Activated CD8-positive, alpha-beta memory T cell treated with anti-CD3 and anti-CD28 coated beads, Interleukin-2, amount 10 ng/mL, durations not matched to agents 7 days and 5 days (primary cell): Measurements from ENCODE around the gene HSD11B1. TPM values are rescaled to one million over a fixed set of nuclear protein-coding genes. Genes with fewer than 3 reads are reported as not detected.

Source experiments
- ATAC-seq: fragments of 150-1000 bp; cut with Tn5 transposase; one replicate; pipeline ENCODE4 v1.10.0; 2021; ENCODE audit warnings: moderate library complexity
- CTCF ChIA-PET: fragments of 350-600 bp; sonication (Branson Sonifier 250); formaldehyde crosslinking; loops from one replicate; lab custom pipeline; 2021; ENCODE audit warnings: antibody characterized with exemption; lab: Charles Lee
- DNase-seq: peaks from one replicate; pipeline ENCODE4 v3.0.0-alpha.2; 2020
- H3K27ac Mint-ChIP-seq: one replicate; pipeline ENCODE4 v1.8.0; 2021; ENCODE audit warnings: mild to moderate bottlenecking, mixed read lengths
- H3K27me3 Mint-ChIP-seq: one replicate; pipeline ENCODE4 v1.8.0; 2021; ENCODE audit warnings: mixed read lengths
- H3K36me3 Mint-ChIP-seq: one replicate; pipeline ENCODE4 v1.8.0; 2021; ENCODE audit warnings: mild to moderate bottlenecking, mixed read lengths
- H3K4me1 Mint-ChIP-seq: one replicate; pipeline ENCODE4 v1.8.0; 2021; ENCODE audit warnings: mixed read lengths
- H3K4me3 Mint-ChIP-seq: one replicate; pipeline ENCODE4 v1.8.0; 2021; ENCODE audit warnings: mild to moderate bottlenecking, moderate library complexity, mixed read lengths
- H3K9me3 Mint-ChIP-seq: one replicate; pipeline ENCODE4 v1.8.0; 2022; ENCODE audit warnings: low read depth, mixed read lengths
- total RNA-seq, 2 experiments: library from RNA; stranded (reverse); gene quantifications; one replicate each; pipeline ENCODE4 v1.2.3, GENCODE V29; 2021

Gene HSD11B1
- total RNA-seq, 2 experiments from 2014 or later = 0.91 TPM; not detected in 1

DNA sequence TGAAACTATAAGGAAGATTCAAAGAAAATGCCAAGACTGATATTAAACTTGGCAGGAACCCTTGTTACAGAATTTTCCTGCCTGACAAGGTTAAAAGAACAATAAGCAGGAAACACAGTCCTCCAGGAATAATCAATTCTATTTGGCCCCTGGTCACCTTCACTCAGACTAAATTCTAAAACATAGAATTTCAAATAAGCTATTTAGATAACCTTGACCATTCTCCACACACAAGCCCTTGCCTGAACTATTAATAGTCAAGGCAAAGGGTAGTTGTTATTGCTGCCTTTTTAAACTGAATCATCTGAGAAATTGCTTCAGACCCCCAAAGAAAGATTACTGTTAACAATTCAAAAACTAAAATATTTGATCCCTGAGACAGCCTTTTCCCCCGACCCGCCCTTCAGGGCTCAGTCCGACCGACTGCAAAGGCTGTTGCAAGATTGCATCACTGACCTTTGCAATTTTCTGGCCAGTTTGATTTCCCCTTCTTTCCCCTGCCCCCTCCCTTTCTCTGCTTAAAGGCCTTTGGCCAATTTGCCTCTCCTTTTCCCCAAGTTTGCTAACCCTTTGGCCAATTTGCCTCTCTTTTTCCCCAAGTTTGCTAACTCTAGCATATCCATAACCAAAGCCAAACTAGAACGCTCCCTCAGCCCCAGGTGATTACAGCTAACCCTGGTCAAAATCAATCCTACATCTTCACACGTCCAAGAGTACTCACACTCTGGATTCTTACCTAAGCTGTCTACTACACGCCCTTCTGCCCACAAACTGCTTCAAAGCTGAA, 30.8 kb upstream of the HSD11B1 start:
- no peak overlapping the region for H3K4me3 Mint-ChIP-seq
- DNase-seq = no peak
- ATAC-seq = no peak
- peaks cover 49% of the 10 kb centered on the region for H3K4me1 Mint-ChIP-seq
- CTCF ChIA-PET = interaction anchor here (0.8 to 3.3 kb wide), 12 partner anchors 11 to 108 kb away, joined by 3 to 13 read pairs (median 4); no protein-coding TSS in a partner anchor
- peak overlapping the region; percentile 70 for H3K27ac Mint-ChIP-seq
- H3K36me3 Mint-ChIP-seq = peaks cover 14% of the 10 kb centered on the region
- H3K27me3 Mint-ChIP-seq = peaks cover 44% of the 10 kb centered on the region
- peaks cover 4% of the 10 kb centered on the region for H3K9me3 Mint-ChIP-seq

DNA sequence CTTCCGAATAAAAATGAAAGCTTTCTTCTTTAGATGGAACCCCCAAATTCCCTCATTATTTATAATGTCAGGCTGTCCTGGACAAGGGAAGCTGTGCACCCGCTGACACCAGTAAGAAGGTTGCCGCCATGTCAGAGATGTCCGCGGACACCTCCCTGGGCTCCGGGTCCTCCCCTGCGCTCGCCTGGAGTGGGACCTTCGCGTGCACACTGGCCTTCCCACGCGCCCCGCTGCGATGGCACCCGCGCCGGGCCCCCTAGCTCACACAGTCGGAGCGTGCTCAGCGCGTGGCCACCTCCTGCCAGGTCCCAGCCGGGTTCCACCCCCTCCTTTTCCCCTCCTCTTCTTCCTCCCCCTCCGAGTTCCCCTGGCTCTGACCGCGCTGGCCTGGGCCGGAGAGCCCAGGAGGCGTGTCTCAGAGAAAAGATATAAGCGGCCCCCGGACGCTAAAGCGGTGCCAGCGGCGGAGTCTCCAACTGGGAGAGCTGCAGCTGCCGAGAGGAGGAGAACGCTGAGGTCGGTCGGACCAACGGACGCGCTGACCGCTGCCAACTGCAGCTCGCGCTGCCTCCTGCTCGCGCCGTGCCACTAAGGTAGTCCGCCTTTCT, 29.6 kb upstream of the HSD11B1 start, which contains the start of gene G0S2:
TSS of gene G0S2 (plus strand) at position 456 of the 608 bp plus-strand sequence. CDS start 273 bp downstream, outside the sequence.
- ATAC-seq (peak; percentile 24), DNase-seq (no peak)
- Mint-ChIP-seq H3K36me3 (peaks cover 16% of the 10 kb centered on the region), H3K4me1 (peaks cover 49% of the 10 kb centered on the region), H3K27ac (peak within 1 kb of the TSS; percentile 10), H3K4me3 (peak within 1 kb of the TSS; percentile 50), H3K9me3 (peaks cover 4% of the 10 kb centered on the region), H3K27me3 (peaks cover 56% of the 10 kb centered on the region)
- CTCF ChIA-PET = interaction anchor here (0.8 to 3.3 kb wide), 7 partner anchors 10 to 109 kb away, joined by 3 to 13 read pairs (median 4); no protein-coding TSS in a partner anchor

DNA sequence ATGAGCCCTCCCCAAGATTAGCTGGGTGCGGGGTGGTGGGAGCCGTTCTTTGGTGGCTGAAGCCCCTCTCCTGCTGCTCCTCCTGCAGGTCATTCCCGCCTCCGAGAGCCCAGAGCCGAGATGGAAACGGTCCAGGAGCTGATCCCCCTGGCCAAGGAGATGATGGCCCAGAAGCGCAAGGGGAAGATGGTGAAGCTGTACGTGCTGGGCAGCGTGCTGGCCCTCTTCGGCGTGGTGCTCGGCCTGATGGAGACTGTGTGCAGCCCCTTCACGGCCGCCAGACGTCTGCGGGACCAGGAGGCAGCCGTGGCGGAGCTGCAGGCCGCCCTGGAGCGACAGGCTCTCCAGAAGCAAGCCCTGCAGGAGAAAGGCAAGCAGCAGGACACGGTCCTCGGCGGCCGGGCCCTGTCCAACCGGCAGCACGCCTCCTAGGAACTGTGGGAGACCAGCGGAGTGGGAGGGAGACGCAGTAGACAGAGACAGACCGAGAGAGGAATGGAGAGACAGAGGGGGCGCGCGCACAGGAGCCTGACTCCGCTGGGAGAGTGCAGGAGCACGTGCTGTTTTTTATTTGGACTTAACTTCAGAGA, 29.0 kb upstream of the HSD11B1 start:
- ATAC-seq (no peak), DNase-seq (no peak)
- CTCF ChIA-PET = interaction anchor here (1.1 to 3.3 kb wide), 6 partner anchors 10 to 110 kb away, joined by 3 to 13 read pairs (median 5); no protein-coding TSS in a partner anchor
- no peak overlapping the region for H3K27ac Mint-ChIP-seq
- H3K4me1 Mint-ChIP-seq = peaks cover 47% of the 10 kb centered on the region
- H3K4me3 Mint-ChIP-seq = peak overlapping the region; percentile 50
- H3K36me3 Mint-ChIP-seq = peaks cover 16% of the 10 kb centered on the region
- peaks cover 4% of the 10 kb centered on the region for H3K9me3 Mint-ChIP-seq
- H3K27me3 Mint-ChIP-seq = peaks cover 61% of the 10 kb centered on the region

DNA sequence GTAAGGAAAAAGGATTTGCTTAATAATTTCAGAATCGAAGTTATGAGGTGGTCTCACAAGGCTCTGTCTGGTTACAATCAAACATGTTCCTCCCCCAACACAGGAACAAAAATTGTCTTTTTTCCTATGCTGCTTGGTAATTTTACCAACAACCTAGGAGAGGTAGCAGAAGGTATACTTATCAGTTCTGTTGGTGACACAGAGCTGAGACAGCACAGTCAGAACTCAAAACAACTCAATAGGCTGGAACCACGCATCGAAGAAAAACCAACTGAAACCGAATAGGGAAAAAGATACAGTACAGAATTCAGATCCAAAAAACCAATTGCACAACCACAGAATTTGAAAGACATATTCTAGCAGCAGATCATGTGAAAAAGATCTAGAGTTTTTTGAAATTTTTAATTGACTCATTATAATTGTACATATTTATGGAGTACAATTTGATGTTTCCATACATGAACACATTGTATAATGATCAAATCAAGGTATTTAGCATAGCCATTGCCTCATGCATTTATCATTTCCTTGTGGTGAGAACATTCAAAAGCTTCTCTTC, 25.6 kb upstream of the HSD11B1 start:
- ATAC-seq = no peak
- CTCF ChIA-PET = interaction anchor here (1.2 kb wide), 1 partner anchor 52 kb away, joined by 3 read pairs; no protein-coding TSS in a partner anchor

DNA sequence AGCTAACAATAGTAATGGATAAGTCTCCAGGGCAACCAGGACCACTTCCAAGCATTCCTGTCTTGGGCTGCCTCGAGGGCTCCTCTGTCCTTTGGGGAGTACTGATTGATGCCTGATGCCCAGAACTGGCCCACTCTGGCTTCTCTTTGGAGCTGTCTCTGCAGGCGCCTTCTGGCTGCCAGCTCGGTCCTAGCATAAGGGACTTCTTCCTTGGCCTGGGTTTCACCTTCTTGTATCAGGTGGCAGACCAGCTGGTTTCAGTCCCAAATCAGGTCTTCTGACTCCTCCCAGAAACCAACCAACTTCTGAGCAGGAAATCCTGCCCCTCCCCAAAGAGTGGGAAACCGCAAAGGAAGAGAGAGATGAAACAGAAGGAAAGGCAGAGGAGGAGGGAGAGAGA, 18.8 kb upstream of the HSD11B1 start:
- peak overlapping the region; percentile 22 for H3K27ac Mint-ChIP-seq
- peak overlapping the region; percentile 42 for H3K4me3 Mint-ChIP-seq
- peaks cover 2% of the 10 kb centered on the region for H3K36me3 Mint-ChIP-seq
- peak; percentile 64 for DNase-seq
- H3K9me3 Mint-ChIP-seq = no peaks in the 10 kb centered on the region
- H3K4me1 Mint-ChIP-seq = peaks cover 24% of the 10 kb centered on the region
- ATAC-seq = peak; percentile 64
- peaks cover 31% of the 10 kb centered on the region for H3K27me3 Mint-ChIP-seq
- CTCF ChIA-PET = interaction anchor here (0.7 to 1.8 kb wide), 5 partner anchors 11 to 119 kb away, joined by 3 to 5 read pairs (median 3); partner anchors contain the start of gene G0S2

More for the DNA sequence above, 25.6 kb upstream of the HSD11B1 start:
- no peak overlapping the region for H3K27ac Mint-ChIP-seq
- no peak for DNase-seq
- H3K36me3 Mint-ChIP-seq = peaks cover 12% of the 10 kb centered on the region
- H3K4me1 Mint-ChIP-seq = peaks cover 20% of the 10 kb centered on the region
- H3K27me3 Mint-ChIP-seq = peaks cover 80% of the 10 kb centered on the region
- H3K4me3 Mint-ChIP-seq = no peak overlapping the region
- H3K9me3 Mint-ChIP-seq = no peaks in the 10 kb centered on the region

GRCh38 chr1:209686322-209686721, 18.3 kb upstream of the HSD11B1 start:
- Mint-ChIP-seq H3K27me3 (peaks cover 26% of the 10 kb centered on the region), H3K27ac (no peak overlapping the region), H3K9me3 (no peaks in the 10 kb centered on the region), H3K36me3 (peaks cover 2% of the 10 kb centered on the region), H3K4me3 (no peak overlapping the region), H3K4me1 (peaks cover 24% of the 10 kb centered on the region)
- CTCF ChIA-PET = interaction anchor here (1.0 to 2.8 kb wide), 6 partner anchors 11 to 120 kb away, joined by 3 to 8 read pairs (median 4); partner anchors contain the start of gene G0S2
- ATAC-seq (no peak), DNase-seq (no peak)

DNA sequence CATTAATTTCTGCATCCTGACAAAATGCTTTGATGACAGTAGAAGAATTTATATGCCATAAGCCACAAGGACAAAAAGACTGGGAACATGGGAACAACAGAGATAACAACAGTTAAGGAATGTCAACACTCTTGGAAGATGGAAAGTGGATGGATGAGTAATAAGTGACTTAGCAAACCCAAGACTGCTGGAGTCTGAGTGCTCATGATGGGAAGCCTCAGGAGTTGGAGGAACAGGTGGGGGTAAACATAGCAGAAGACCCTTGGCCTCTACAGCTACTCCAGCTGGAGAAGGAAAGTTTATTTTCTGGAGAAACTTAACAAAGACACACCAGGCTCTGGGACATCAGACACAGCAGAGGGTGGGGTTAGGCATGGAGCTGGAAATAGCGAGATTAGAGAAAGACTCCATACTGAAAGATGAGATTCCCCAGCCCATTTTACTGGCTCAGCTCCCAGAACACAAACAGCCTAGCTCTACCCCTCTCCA, 15.9 kb upstream of the HSD11B1 start:
- Mint-ChIP-seq H3K27ac (no peak overlapping the region), H3K4me1 (peaks cover 37% of the 10 kb centered on the region), H3K9me3 (no peaks in the 10 kb centered on the region), H3K27me3 (peaks cover 12% of the 10 kb centered on the region), H3K4me3 (no peak overlapping the region), H3K36me3 (peaks cover 2% of the 10 kb centered on the region)
- ATAC-seq = no peak
- CTCF ChIA-PET = interaction anchor here (1.2 to 2.8 kb wide), 5 partner anchors 86 to 122 kb away, joined by 3 to 8 read pairs (median 7); no protein-coding TSS in a partner anchor
- DNase-seq = no peak

DNA sequence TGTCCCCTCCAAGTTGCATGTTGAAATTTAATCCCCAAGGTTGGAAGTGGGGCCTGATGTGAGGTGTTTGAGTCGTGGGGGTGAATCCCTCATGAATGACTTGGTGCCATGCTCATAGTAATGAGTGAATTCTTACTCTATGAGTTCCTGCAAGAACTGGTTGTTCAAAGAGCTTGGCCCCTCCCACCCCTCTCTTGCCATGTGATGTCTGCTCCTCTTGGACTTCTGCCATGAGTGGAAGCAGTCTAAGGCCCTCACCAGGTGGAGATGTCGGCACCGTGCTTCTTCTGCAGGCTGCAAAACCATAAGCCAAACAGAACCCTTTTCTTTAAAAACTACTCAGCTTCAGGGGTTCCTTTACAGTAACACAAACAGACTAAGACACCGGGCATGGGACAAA, 15.2 kb upstream of the HSD11B1 start:
- ATAC-seq (no peak), DNase-seq (no peak)
- H3K27ac Mint-ChIP-seq = no peak overlapping the region
- peaks cover 40% of the 10 kb centered on the region for H3K4me1 Mint-ChIP-seq
- CTCF ChIA-PET = interaction anchor here (1.5 to 6.1 kb wide), 5 partner anchors 87 to 123 kb away, joined by 3 to 29 read pairs (median 7); no protein-coding TSS in a partner anchor
- H3K9me3 Mint-ChIP-seq = no peaks in the 10 kb centered on the region
- H3K36me3 Mint-ChIP-seq = peaks cover 2% of the 10 kb centered on the region
- H3K27me3 Mint-ChIP-seq = peaks cover 8% of the 10 kb centered on the region
- no peak overlapping the region for H3K4me3 Mint-ChIP-seq

GRCh38 chr1:209691237-209691636, 13.4 kb upstream of the HSD11B1 start:
- Mint-ChIP-seq H3K27ac (no peak overlapping the region), H3K27me3 (peaks cover 4% of the 10 kb centered on the region), H3K9me3 (no peaks in the 10 kb centered on the region), H3K36me3 (peaks cover 2% of the 10 kb centered on the region), H3K4me1 (peaks cover 25% of the 10 kb centered on the region), H3K4me3 (no peak overlapping the region)
- ATAC-seq (no peak), DNase-seq (no peak)
- CTCF ChIA-PET = interaction anchor here (0.8 to 6.1 kb wide), 11 partner anchors 8 to 125 kb away, joined by 3 to 29 read pairs (median 3); partner anchors contain the start of gene LAMB3

DNA sequence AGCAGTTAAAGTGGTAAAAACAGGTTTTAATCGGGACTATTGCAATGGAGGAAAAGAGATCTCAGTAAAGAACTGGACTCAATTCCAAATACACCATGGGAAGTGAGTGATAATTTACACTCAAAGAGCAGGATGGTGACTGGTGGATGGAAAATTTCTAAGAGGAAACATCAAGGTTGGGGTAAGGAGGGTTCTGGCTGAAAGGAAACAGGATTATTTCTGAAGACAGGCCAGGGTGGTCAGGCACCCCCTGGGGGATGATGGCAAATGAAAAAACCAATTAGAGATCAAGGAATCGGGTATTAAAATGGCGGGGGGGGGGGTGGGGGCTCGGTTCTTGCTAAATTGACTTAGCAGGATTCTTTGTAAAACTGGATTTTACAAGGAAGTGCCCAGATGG, 12.3 kb upstream of the HSD11B1 start:
- Mint-ChIP-seq H3K9me3 (no peaks in the 10 kb centered on the region), H3K36me3 (peaks cover 2% of the 10 kb centered on the region), H3K4me3 (no peak overlapping the region), H3K4me1 (peaks cover 25% of the 10 kb centered on the region), H3K27ac (no peak overlapping the region), H3K27me3 (peaks cover under 1% of the 10 kb centered on the region)
- no peak for ATAC-seq
- no peak for DNase-seq
- CTCF ChIA-PET = interaction anchor here (0.8 to 6.1 kb wide), 22 partner anchors 10 to 133 kb away, joined by 3 to 29 read pairs (median 5); partner anchors contain the start of gene LAMB3

DNA sequence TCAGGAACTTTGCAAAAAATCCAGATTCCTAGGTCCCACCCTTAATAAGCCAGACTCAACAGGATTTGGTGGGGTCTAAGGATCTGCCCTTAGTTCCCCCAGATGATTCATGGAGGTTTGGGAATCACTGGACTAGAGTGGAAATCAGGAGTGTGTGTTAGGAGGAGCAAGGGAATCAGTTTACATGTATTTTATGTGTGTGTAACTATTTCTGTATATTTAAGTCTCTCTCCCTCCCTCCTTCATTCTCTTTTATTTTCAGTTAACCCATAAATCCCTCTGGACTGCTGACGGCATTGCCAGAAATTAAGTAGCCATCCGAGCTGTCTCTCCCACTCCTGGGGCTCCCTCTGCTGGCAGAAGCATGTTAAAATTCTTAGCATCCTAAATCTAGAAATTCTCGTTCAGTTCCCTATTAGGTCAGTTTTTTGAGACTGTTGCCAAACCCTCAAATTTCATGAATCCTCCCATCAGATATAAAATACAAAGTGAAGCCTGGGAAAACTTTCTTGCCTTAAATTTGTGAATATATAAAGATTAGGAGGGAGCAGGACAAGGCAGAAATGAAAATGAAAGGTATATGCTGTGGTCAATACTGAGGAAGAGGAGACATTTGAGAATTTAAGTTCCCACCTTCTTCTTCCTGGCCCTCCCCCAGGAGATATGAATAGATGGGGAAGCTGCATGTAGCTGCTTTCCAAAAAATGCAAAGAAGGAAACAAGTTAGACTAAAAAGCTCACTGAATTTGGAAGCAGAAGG, 11.7 kb upstream of the HSD11B1 start:
- no peaks in the 10 kb centered on the region for H3K27me3 Mint-ChIP-seq
- ATAC-seq (peak; percentile 86), DNase-seq (peak; percentile 83)
- CTCF ChIA-PET = interaction anchor here (0.6 to 6.1 kb wide), 34 partner anchors 10 to 133 kb away, joined by 3 to 29 read pairs (median 4); partner anchors contain the start of gene G0S2
- peaks cover 28% of the 10 kb centered on the region for H3K4me1 Mint-ChIP-seq
- H3K27ac Mint-ChIP-seq = peak overlapping the region; percentile 5
- peaks cover 2% of the 10 kb centered on the region for H3K36me3 Mint-ChIP-seq
- no peaks in the 10 kb centered on the region for H3K9me3 Mint-ChIP-seq
- peak overlapping the region; percentile 29 for H3K4me3 Mint-ChIP-seq

- Mint-ChIP-seq H3K36me3 (no peaks in the 10 kb centered on the region), H3K4me3 (no peak overlapping the region), H3K4me1 (peaks cover 28% of the 10 kb centered on the region), H3K27me3 (peaks cover 2% of the 10 kb centered on the region), H3K9me3 (no peaks in the 10 kb centered on the region), H3K27ac (no peak overlapping the region)
- ATAC-seq = no peak
- CTCF ChIA-PET = interaction anchor here (1.2 to 2.2 kb wide), 4 partner anchors 10 to 127 kb away, joined by 4 to 9 read pairs (median 8); no protein-coding TSS in a partner anchor
- DNase-seq = no peak
Measured at GRCh38 chr1:209696673-209697072, 8.0 kb upstream of the HSD11B1 start.
